SHP77 treated with DMSO at 0.1 percent for 48 hours (cell line): ENCODE data around the gene TEAD4.
A peak's percentile ranks its signal among the peaks of the same experiment; 100 is the strongest.

Source experiments
- DNase-seq: peaks from one replicate; lab custom pipeline; 2025; lab: John Stamatoyannopoulos, UW

The TEAD4 gene

DNA sequence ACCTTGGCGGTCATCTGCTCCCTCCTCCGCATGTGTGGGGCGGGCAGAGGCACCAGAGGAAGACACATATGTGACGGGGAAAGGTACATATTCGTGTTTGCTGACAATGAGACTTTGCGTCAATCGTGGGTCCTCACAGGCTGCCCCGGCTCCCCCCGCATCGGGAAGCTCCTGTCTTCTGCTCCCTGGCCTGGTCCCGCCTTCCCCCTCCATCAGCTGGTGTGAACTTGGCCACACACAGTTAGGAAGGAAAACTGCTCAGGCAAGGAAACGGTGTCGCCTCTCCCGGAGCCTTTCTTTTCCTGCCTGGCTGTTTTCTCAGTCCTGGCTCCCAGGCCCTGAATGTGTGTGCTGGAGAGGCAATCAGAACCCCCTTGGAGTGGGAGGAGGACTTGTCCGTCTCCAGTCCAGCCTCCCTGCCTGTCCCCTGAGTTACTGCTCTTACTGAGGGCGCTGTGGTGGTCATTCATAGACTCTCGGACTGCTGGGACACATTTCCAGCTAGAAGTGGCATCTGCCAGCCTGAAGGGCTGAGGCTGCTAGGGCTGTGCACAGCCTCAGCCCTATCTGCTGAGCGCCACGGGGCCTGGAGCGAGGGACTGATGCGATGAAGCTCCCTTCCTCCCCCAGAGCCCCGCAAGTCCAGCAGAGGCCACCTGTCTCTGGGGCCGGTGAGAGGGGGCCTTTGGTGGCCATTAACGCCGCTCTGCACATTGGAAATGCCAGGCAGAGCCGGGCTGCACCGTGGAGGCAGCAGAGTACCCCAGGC lies 73.8 kb downstream of the TEAD4 start:
- no peak for DNase-seq

DNA sequence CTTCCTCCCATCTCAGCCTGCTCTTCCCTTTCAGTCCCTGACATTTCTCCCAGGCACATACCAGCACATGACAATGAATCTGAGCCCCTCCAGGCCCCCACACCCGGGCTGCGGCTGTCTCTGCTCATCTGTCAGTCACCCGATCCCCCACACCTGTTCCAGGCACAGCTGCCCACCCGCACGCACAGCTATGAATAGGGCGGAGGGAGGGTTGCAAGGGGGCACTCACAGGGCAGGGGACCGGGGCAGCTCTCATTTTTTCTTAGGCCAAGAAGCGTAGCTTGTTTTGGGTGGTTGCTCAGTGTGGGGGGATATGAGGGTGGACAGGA lies 74.3 kb downstream of the TEAD4 start:
- no peak for DNase-seq

GRCh38 chr12:3034067-3034750 lies 75.0 kb downstream of the TEAD4 start:
- DNase-seq: peak; percentile 31

DNA sequence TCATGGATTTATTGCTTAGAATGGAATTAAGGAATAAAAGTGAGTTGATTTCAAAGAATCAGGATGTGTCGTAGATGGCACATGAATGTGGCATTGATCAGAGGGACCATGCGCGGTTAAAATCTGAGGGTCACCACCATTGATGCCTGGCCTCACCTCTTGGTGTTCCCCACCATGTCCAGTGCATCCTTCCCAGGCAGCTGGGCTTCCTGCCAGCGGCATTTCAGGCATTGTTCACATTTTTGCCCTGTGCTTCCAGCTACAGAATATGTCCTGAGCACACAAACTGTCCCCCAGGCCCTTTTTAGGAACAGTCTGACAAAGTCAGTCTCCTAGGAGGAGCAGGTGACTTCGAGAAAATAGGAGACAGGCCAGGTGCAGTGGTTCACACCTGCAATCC lies 76.0 kb downstream of the TEAD4 start:
- DNase-seq: no peak

DNA sequence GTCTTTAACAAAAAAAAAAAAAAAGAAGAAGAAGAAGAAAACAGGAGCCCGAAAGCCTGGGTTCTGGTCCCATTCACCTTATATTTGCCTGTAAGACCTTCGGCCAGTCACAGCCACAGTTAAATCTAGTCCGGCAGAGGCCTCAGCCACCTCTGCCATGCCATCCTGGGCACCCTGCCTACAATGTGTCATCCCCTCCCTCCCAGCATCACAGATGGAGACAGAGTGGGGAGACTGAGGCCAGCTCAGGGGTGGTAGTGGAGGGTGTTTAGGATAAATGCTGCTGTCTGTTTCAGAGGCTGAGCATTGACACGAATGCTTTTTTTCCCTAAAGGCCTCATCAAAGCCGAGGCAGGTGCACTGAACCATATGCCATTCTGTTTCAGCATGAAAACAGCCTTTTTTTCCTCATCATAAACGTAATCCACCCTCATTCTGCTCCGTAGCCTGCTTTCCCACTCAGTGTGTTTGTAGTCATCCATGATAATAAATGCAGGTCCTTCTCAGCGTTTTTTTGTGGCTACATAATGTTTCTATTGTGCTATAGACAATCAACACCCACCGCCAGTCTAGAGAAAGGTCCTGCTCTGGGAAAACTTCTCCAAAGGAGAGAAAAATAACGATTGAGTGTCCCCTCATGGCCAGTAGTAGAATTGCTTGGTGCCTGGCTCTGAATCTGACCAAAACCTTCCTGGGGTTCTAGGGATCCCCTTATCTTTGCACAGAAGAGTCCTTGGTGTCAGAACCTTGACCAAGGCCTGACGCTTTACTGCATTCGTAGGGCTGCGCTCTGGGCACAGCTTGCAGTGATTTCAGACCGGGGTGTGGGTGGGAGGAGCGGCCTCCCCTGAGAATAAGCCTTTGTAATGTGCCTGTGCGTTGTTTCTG lies 76.9 kb downstream of the TEAD4 start:
- no peak for DNase-seq

DNA sequence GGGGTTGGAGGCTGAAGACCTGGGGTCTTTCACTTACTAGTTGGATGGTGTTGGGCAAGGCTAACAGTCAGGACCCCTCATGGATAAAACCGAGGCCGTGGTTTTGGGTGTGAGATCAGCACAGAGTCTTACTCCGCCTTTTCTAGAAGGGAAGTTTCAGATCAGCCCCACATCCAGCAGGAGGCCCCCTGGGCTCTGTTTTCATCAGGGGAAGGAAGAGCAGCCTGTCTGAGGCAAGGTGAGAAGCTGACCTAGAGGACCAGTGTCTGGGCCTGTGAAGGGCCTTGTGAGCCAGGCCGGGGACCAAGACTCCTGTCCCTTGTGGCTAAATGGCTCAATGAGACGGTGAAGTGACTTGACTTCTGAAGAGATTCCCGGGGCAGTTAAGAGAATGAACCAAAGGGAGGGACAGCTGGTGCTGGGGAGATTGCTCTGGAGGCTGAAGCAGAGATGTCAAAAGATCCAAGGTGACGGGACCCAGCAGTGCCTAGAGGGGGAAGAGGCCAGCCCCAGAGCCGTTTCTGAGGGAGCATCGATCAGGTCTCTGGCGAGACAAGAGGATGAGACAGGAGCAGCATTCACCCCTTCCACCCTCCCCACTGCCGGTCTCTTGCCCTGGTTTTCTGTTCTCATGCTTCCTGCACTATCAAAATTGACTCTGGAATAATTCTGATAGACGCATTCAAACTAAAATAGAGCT lies 77.9 kb downstream of the TEAD4 start:
- DNase-seq: no peak

- DNase-seq: no peak
These were observed 79.0 kb downstream of the TEAD4 start for GRCh38 chr12:3038166-3038565.

DNA sequence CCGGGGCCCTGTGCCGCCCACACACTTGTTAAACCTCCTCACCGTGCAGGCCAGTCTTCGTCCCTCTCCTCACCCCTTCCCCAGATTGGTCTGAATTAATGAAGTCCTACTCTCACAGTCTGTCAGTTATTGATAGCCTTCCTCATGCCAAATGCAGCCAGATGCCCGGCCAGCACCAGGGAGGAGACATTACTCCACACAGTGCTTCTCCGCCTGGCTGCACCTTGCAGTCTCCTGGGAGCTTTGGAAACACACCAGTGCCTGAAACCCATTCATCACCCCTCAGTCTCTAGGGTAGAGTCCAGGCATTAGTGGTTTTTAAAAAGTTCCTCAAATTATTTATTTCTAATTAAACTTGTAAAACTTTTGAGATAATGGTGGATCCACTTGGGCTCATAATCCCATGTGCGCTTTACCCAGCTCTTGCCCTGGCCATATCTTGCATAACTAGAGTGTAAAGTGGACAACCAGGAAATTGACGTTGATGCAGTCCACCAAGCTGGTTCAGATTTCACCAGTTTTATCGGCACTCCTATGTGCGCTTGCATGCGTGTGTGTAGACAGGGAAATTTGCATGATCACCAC lies 79.8 kb downstream of the TEAD4 start:
- no peak for DNase-seq

GRCh38 chr12:3040026-3040656 lies 80.9 kb downstream of the TEAD4 start:
- DNase-seq: no peak

GRCh38 chr12:3040663-3041544 lies 81.7 kb downstream of the TEAD4 start:
- DNase-seq: no peak

GRCh38 chr12:3041558-3042164 lies 82.5 kb downstream of the TEAD4 start:
- peak; percentile 16 for DNase-seq

- no peak for DNase-seq
These were observed 83.2 kb downstream of the TEAD4 start for GRCh38 chr12:3042394-3042793.

- no peak for DNase-seq
These were observed 83.6 kb downstream of the TEAD4 start for GRCh38 chr12:3042826-3043225.

GRCh38 chr12:3043406-3043805 lies 84.2 kb downstream of the TEAD4 start:
- DNase-seq: no peak

GRCh38 chr12:3044141-3044630 lies 85.0 kb downstream of the TEAD4 start:
- DNase-seq: no peak

DNA sequence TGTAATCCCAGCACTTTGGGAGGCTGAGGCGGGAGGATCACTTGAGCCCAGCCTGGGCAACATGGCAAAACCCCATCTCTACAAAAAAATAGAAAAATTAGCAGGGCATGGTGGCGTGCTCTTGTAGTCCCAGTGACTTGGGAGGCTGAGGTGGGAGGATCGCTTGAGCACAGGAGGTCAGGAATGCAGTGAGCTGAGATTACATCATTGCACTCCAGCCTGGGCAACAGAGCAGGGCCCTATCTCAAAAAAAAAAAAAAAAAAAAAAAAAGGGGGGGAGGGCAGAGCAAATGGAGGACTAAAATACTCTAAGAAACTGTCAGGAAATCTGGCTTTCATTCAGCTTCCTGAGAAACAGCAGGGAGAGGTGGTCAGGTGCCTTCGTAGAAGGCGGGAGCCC lies 86.3 kb downstream of the TEAD4 start:
- DNase-seq: no peak

DNA sequence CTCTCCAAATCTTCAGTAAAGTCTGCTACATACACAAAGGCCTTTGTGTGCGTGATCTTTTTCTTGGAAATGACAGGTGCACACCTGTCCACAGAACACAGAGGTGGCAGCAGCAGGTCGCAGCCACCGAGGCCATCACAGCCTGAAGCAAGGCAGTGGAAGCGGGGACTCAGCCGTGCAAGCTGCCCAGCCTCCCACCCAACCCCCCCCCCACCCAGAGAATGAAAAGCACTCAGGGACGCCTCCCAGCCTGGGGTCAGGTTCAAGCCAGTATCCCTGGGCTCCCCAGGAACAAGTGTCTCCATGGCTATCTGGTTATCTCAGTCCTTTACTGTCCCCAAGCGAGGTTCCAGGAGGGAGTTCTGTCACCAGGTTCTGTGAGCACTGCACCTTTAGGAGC lies 86.8 kb downstream of the TEAD4 start:
- no peak for DNase-seq

DNA sequence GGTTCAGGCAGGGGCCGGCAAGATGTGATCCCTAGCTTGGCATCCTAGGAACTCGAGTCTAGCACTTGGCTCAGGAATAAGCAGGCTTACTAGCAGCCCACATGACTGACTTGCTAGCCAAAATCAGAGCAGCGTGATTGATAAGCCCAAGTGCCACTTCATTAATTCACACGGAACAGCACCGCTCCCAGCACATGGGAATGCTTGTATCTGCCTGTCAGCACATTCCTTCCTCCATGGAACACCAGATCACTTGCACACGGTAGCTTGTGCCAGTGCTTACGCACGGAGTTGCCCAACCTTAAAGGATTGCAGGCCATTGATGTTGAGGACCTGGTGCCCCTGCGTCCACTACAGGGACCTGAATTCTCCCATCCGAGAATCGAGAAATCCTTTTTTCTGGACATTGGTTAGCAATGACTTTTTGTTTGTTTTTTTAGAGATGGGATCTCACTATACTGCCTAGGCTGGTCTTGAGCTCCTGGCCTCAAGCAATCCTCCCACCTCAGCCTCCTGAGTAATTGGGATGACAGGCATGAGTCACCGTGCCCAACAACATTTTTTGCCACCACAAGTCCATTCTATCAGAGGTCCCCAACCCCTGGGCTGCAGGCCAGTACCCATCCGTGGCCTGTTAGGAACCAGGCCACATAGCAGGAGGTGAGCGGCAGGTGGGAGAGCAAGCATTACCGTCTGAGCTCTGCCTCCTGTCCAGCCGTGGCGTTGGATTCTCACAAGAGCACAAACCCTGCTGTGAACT lies 87.4 kb downstream of the TEAD4 start:
- DNase-seq: no peak

- DNase-seq: no peak
These were observed 88.8 kb downstream of the TEAD4 start for GRCh38 chr12:3047961-3048360.
